HEK293 (cell line): ENCODE measurements around the gene HOXC10.
A peak's percentile ranks its signal among the peaks of the same experiment; 100 is the strongest.

Experiments
- CTCF ChIA-PET: fragments of 350-600 bp; formaldehyde crosslinking; extraction: SDS; loops from one replicate; lab custom pipeline; 2021; ENCODE audit warnings: antibody characterized with exemption; lab: Yijun Ruan, JAX
- POLR2A ChIA-PET: fragments of 300-600 bp; formaldehyde crosslinking; extraction: SDS; loops from one replicate; lab custom pipeline; 2020; ENCODE audit warnings: antibody characterized with exemption, inconsistent platforms; lab: Yijun Ruan, JAX
- H3K27ac ChIP-seq: fragments of 200-500 bp; sonication (Bioruptor generic); 2 replicates; pipeline ENCODE4 v1.5.1; 2014; ENCODE audit warnings: low read depth, low read length, control low read depth, inconsistent platforms; ENCODE audit errors: extremely low read depth
- H3K36me3 ChIP-seq, 2 experiments: fragments of 200-500 bp in 1 of 2; sonication (Bioruptor generic) in 1 of 2; 1 replicate in 1 of 2; 2 replicates in 1 of 2; pipeline ENCODE4 v1.5.1; 2014 to 2017; ENCODE audit warnings: inconsistent platforms in 2 of 2, low read length in 2 of 2; ENCODE audit not compliant: control insufficient read depth in 2 of 2, insufficient read depth in 1 of 2
- H3K4me1 ChIP-seq: fragments of 200-500 bp; sonication (Bioruptor generic); 2 replicates; pipeline ENCODE4 v1.5.1; 2014; ENCODE audit warnings: mild to moderate bottlenecking, low read length, inconsistent platforms; ENCODE audit not compliant: control insufficient read depth, insufficient read depth
- H3K4me3 ChIP-seq: 2 replicates; pipeline ENCODE4 v1.5.1; 2011; ENCODE audit warnings: low read depth, mild to moderate bottlenecking, control low read depth, low read length, moderate library complexity
- H3K9me3 ChIP-seq: fragments of 200-500 bp; sonication (Bioruptor generic); 2 replicates; pipeline ENCODE4 v1.5.1; 2014; ENCODE audit warnings: low read depth, low read length, inconsistent platforms; ENCODE audit not compliant: control insufficient read depth, insufficient read depth
- FEZF1 ChIP-seq: fragments of 450-650 bp; formaldehyde crosslinking; IDR thresholded peaks from 2 replicates; pipeline ENCODE4 v1.5.1; 2016; ENCODE audit warnings: missing biosample characterization, missing genetic modification characterization
- KLF1 ChIP-seq: fragments of 450-650 bp; formaldehyde crosslinking; IDR thresholded peaks from 2 replicates; pipeline ENCODE4 v1.5.1; 2016; ENCODE audit warnings: missing biosample characterization, missing genetic modification characterization
- OVOL3 ChIP-seq: fragments of 450-650 bp; formaldehyde crosslinking; IDR thresholded peaks from 2 replicates; pipeline ENCODE4 v1.5.1; 2016; ENCODE audit warnings: missing biosample characterization, missing genetic modification characterization
- PRDM1 ChIP-seq: fragments of 450-650 bp; formaldehyde crosslinking; IDR thresholded peaks from 2 replicates; pipeline ENCODE4; 2016; ENCODE audit warnings: missing biosample characterization, missing genetic modification characterization
- SP7 ChIP-seq: fragments of 450-650 bp; formaldehyde crosslinking; IDR thresholded peaks from 2 replicates; pipeline ENCODE4 v1.5.1; 2016; ENCODE audit warnings: missing biosample characterization, missing genetic modification characterization
- ZIC2 ChIP-seq: fragments of 450-650 bp; formaldehyde crosslinking; IDR thresholded peaks from 2 replicates; pipeline ENCODE4 v1.5.1; 2016; ENCODE audit warnings: missing biosample characterization, missing genetic modification characterization
- ZNF148 ChIP-seq: fragments of 450-650 bp; formaldehyde crosslinking; IDR thresholded peaks from 2 replicates; pipeline ENCODE4 v1.5.0; 2017; ENCODE audit warnings: missing biosample characterization, missing genetic modification characterization, borderline replicate concordance
- ZNF202 ChIP-seq: fragments of 450-650 bp; formaldehyde crosslinking; IDR thresholded peaks from 2 replicates; pipeline ENCODE4 v1.5.1; 2016; ENCODE audit warnings: missing biosample characterization, missing genetic modification characterization, borderline replicate concordance
- ZNF221 ChIP-seq: fragments of 450-650 bp; formaldehyde crosslinking; IDR thresholded peaks from 2 replicates; pipeline ENCODE4 v1.5.1; 2017; ENCODE audit warnings: missing biosample characterization, missing genetic modification characterization, borderline replicate concordance
- ZNF223 ChIP-seq: fragments of 450-650 bp; formaldehyde crosslinking; IDR thresholded peaks from 2 replicates; pipeline ENCODE4 v1.5.1; 2016; ENCODE audit warnings: missing biosample characterization, missing genetic modification characterization
- ZNF23 ChIP-seq: fragments of 450-650 bp; formaldehyde crosslinking; IDR thresholded peaks from 2 replicates; pipeline ENCODE4 v1.5.1; 2016; ENCODE audit warnings: missing biosample characterization, missing genetic modification characterization, borderline replicate concordance
- ZNF239 ChIP-seq: fragments of 450-650 bp; formaldehyde crosslinking; IDR thresholded peaks from 2 replicates; pipeline ENCODE4 v1.5.1; 2016; ENCODE audit warnings: missing biosample characterization, missing genetic modification characterization
- ZNF26 ChIP-seq: fragments of 450-650 bp; formaldehyde crosslinking; IDR thresholded peaks from 2 replicates; pipeline ENCODE4 v1.5.1; 2016; ENCODE audit warnings: missing biosample characterization, missing genetic modification characterization
- ZNF292 ChIP-seq: fragments of 450-650 bp; formaldehyde crosslinking; IDR thresholded peaks from 2 replicates; pipeline ENCODE4 v1.5.1; 2016; ENCODE audit warnings: low read depth, missing biosample characterization, missing genetic modification characterization, borderline replicate concordance
- ZNF350 ChIP-seq: fragments of 450-650 bp; formaldehyde crosslinking; IDR thresholded peaks from 2 replicates; pipeline ENCODE4 v1.5.0; 2017; ENCODE audit warnings: missing biosample characterization, mild to moderate bottlenecking, missing genetic modification characterization
- ZNF501 ChIP-seq: fragments of 450-650 bp; formaldehyde crosslinking; IDR thresholded peaks from 2 replicates; pipeline ENCODE4 v1.5.1; 2016; ENCODE audit warnings: missing biosample characterization, missing genetic modification characterization
- ZNF555 ChIP-seq: fragments of 450-650 bp; formaldehyde crosslinking; conservative IDR thresholded peaks from 2 replicates; pipeline ENCODE4 v1.5.1; 2017; ENCODE audit warnings: missing biosample characterization, mild to moderate bottlenecking, missing genetic modification characterization, inconsistent platforms
- ZNF571 ChIP-seq: fragments of 450-650 bp; formaldehyde crosslinking; IDR thresholded peaks from 2 replicates; pipeline ENCODE4 v1.5.0; 2017; ENCODE audit warnings: missing biosample characterization, missing genetic modification characterization
- ZNF600 ChIP-seq: fragments of 450-650 bp; formaldehyde crosslinking; IDR thresholded peaks from 2 replicates; pipeline ENCODE4 v1.5.1; 2016; ENCODE audit warnings: missing biosample characterization, missing genetic modification characterization
- ZNF658 ChIP-seq: fragments of 450-650 bp; formaldehyde crosslinking; IDR thresholded peaks from 2 replicates; pipeline ENCODE4; 2016; ENCODE audit warnings: missing biosample characterization, missing genetic modification characterization
- ZNF660 ChIP-seq: fragments of 450-650 bp; IDR thresholded peaks from 2 replicates; pipeline ENCODE4 v1.5.1; 2018; ENCODE audit warnings: missing biosample characterization, mild to moderate bottlenecking, missing genetic modification characterization
- ZNF670 ChIP-seq: fragments of 450-650 bp; formaldehyde crosslinking; IDR thresholded peaks from 2 replicates; pipeline ENCODE4 v1.5.1; 2016; ENCODE audit warnings: missing biosample characterization, missing genetic modification characterization, low read depth
- ZNF776 ChIP-seq: fragments of 450-650 bp; formaldehyde crosslinking; IDR thresholded peaks from 2 replicates; pipeline ENCODE4 v1.5.0; 2017; ENCODE audit warnings: missing biosample characterization, missing genetic modification characterization, borderline replicate concordance
- ZNF785 ChIP-seq: fragments of 450-650 bp; formaldehyde crosslinking; IDR thresholded peaks from 2 replicates; pipeline ENCODE4 v1.5.1; 2016; ENCODE audit warnings: missing biosample characterization, missing genetic modification characterization
- ZNF792 ChIP-seq: fragments of 450-650 bp; formaldehyde crosslinking; IDR thresholded peaks from 2 replicates; pipeline ENCODE4 v1.5.1; 2016; ENCODE audit warnings: missing biosample characterization, missing genetic modification characterization
- ZSCAN16 ChIP-seq: fragments of 450-650 bp; formaldehyde crosslinking; IDR thresholded peaks from 2 replicates; pipeline ENCODE4 v1.5.1; 2016; ENCODE audit warnings: missing biosample characterization, missing genetic modification characterization
- TF ChIP-seq, protein P1 (sequence below): fragments of 450-650 bp; formaldehyde crosslinking; IDR thresholded peaks from 2 replicates; pipeline ENCODE4 v1.5.1; 2016; ENCODE audit warnings: missing biosample characterization, missing genetic modification characterization, low read depth
- TF ChIP-seq, protein P2 (sequence below): IDR thresholded peaks from 2 replicates; pipeline ENCODE4 v1.6.1; 2011; ENCODE audit warnings: mild to moderate bottlenecking, low read depth, low read length, borderline replicate concordance
- TF ChIP-seq, protein P3 (sequence below): fragments of 450-650 bp; formaldehyde crosslinking; IDR thresholded peaks from 2 replicates; pipeline ENCODE4 v1.5.1; 2016; ENCODE audit warnings: missing biosample characterization, missing genetic modification characterization

Gene HOXC10

DNA sequence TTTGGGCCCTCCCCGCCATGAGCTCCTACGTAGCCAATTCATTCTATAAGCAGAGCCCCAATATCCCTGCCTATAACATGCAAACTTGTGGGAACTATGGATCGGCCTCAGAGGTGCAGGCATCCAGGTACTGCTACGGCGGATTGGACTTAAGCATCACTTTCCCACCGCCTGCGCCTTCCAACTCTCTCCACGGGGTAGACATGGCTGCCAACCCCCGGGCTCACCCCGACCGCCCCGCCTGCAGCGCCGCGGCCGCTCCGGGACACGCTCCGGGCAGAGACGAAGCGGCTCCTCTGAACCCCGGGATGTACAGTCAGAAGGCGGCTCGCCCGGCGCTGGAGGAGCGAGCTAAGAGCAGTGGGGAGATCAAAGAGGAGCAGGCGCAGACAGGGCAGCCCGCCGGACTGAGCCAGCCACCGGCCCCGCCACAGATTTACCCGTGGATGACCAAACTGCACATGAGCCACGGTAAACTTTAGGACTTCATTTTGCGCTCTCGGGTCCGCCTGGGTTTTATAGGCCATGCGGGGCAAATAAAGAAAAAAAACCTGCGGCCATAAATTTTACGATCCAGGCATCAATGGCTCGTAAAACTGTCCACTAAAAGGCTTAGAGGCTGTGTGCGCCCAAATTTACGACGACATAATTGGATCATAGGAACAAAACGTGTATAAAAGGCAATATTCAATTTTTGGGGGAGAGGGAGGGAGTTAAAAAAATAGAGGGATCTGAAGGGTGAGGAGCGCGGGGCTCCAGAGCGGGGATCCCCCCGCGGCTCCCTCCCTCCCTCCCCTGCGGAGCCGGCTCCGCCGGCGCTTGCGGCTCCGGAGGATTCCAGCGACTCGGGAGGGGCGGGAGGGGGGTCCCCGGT lies 48.4 kb downstream of the HOXC10 start:
- POLR2A ChIA-PET: interaction anchor here (0.7 to 5.0 kb wide), 18 partner anchors 16 to 181 kb away, joined by 3 to 22 read pairs (median 4); partner anchors contain the start of genes HOXC13, HOXC4, HOXC8 and HOXC9
- peak overlapping the region; percentile 29 for H3K4me3 ChIP-seq
- TF ChIP-seq, protein P1, sequence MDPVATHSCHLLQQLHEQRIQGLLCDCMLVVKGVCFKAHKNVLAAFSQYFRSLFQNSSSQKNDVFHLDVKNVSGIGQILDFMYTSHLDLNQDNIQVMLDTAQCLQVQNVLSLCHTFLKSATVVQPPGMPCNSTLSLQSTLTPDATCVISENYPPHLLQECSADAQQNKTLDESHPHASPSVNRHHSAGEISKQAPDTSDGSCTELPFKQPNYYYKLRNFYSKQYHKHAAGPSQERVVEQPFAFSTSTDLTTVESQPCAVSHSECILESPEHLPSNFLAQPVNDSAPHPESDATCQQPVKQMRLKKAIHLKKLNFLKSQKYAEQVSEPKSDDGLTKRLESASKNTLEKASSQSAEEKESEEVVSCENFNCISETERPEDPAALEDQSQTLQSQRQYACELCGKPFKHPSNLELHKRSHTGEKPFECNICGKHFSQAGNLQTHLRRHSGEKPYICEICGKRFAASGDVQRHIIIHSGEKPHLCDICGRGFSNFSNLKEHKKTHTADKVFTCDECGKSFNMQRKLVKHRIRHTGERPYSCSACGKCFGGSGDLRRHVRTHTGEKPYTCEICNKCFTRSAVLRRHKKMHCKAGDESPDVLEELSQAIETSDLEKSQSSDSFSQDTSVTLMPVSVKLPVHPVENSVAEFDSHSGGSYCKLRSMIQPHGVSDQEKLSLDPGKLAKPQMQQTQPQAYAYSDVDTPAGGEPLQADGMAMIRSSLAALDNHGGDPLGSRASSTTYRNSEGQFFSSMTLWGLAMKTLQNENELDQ (tag by site-specific recombination): peak; percentile 91
- TF ChIP-seq ZNF292 (tag by site-specific recombination) (no peak), ZNF23 (tag by site-specific recombination) (no peak), SP7 (tag by site-specific recombination) (peak; percentile 96), OVOL3 (tag by site-specific recombination) (peak; percentile 99), KLF1 (tag by site-specific recombination) (peak; percentile 88), ZNF501 (peak; percentile 84), ZIC2 (tag by site-specific recombination) (peak; percentile 79; the same call in 1 of the 2 replicates), ZNF148 (no peak), ZNF792 (peak; percentile 66; the same call in 1 of the 2 replicates), FEZF1 (tag by site-specific recombination) (peak; percentile 100), ZSCAN16 (peak; percentile 89), ZNF670 (no peak), ZNF239 (tag by site-specific recombination) (peak; percentile 64; the same call in 1 of the 2 replicates), ZNF660 (tag by site-specific recombination) (peak; percentile 85), ZNF555 (tag by site-specific recombination) (no peak), ZNF571 (tag by site-specific recombination) (no peak), ZNF223 (tag by site-specific recombination) (no peak), ZNF26 (no peak), PRDM1 (tag by site-specific recombination) (peak; percentile 27), ZNF202 (tag by site-specific recombination) (no peak), ZNF600 (tag by site-specific recombination) (peak; percentile 47; the same call in 1 of the 2 replicates), ZNF658 (tag by site-specific recombination) (no peak), ZNF221 (no peak), ZNF785 (no peak), ZNF350 (tag by site-specific recombination) (no peak), ZNF776 (tag by site-specific recombination) (no peak)
- TF ChIP-seq, protein P2, sequence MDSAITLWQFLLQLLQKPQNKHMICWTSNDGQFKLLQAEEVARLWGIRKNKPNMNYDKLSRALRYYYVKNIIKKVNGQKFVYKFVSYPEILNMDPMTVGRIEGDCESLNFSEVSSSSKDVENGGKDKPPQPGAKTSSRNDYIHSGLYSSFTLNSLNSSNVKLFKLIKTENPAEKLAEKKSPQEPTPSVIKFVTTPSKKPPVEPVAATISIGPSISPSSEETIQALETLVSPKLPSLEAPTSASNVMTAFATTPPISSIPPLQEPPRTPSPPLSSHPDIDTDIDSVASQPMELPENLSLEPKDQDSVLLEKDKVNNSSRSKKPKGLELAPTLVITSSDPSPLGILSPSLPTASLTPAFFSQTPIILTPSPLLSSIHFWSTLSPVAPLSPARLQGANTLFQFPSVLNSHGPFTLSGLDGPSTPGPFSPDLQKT: no peak
- TF ChIP-seq, protein P3, sequence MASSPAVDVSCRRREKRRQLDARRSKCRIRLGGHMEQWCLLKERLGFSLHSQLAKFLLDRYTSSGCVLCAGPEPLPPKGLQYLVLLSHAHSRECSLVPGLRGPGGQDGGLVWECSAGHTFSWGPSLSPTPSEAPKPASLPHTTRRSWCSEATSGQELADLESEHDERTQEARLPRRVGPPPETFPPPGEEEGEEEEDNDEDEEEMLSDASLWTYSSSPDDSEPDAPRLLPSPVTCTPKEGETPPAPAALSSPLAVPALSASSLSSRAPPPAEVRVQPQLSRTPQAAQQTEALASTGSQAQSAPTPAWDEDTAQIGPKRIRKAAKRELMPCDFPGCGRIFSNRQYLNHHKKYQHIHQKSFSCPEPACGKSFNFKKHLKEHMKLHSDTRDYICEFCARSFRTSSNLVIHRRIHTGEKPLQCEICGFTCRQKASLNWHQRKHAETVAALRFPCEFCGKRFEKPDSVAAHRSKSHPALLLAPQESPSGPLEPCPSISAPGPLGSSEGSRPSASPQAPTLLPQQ (tag by site-specific recombination): peak; percentile 89

More for the DNA sequence above, 48.4 kb downstream of the HOXC10 start:
- Histone ChIP-seq H3K4me1 (peaks cover 44% of the 10 kb centered on the region), H3K27ac (peak overlapping the region; percentile 100), H3K9me3 (no peaks in the 10 kb centered on the region), H3K36me3 (peaks cover 4 to 13% of the 10 kb centered on the region in 2 experiments; a peak in 2 of 3 replicates)
- CTCF ChIA-PET: interaction anchor here (0.6 to 5.4 kb wide), 31 partner anchors 8 to 334 kb away, joined by 3 to 109 read pairs (median 6); partner anchors contain the start of genes HOXC4, HOXC8 and SMUG1
